Stimulated activated CD4-positive, alpha-beta T cell treated with anti-CD3 and anti-CD28 coated beads, TNF-alpha, amount 100 ng/mL, for 1 hour (primary cell): ENCODE measurements around the gene CDK5RAP2.

ENCODE experiments used
- DNase-seq, 3 donors: peaks; one replicate each; pipeline ENCODE4 v3.0.0-alpha.2; 2020; ENCODE audit warnings: low read depth in 3 of 3, low spot score in 1 of 3

CDK5RAP2 gene

DNA sequence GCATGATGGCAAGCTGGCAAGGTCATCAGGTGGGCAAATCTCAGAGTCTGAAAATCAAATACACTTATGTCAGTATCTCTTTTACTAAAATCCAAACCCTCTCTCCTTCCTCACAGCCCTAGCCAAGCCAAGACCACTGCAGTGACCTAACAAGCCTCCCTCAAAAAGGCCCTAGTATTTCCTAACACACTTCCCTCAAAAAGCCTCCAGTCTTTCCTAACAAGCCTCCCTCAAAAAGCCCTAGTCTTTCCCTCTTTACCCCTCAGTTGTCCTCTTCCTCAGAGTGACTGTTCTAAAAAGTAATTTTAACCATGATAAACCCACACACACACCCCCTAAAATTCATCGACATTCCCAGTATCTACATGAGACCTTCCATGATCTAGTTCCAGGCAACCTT, 140.0 kb downstream of the CDK5RAP2 start:
- DNase-seq = no peak

DNA sequence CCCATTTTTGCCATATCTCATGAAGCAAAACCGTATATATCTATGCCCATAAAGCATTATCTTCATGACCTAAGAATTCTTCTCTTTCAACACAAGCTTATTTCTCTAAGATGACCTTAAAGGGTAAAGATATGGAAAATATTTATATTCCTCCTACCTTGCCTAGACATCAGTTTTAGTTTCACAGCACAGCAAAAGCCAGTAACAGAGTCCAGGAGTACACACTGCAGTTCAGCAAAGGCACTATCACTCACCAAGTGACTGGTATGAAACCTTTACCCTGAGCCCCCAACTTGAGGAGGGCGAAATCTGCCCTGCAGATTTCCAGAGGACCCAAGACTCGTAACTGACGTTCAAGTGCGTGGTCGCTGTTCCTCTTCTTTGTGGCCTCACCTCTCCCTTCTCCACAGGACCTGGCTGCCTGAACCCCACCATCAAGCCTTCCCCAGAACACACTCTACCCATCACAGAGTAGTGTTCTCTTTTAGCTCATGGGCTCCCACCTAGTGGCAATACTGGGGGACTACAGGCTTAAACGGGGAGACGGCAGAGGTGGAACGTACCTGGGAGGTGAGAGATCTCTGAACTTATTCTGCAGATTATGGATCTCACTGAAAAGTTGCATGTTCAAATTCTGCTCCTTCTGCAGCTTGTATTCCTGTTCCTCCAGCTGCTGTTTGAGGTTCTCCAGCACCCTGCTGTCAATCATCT, 141.0 kb downstream of the CDK5RAP2 start:
- DNase-seq = no peak

DNA sequence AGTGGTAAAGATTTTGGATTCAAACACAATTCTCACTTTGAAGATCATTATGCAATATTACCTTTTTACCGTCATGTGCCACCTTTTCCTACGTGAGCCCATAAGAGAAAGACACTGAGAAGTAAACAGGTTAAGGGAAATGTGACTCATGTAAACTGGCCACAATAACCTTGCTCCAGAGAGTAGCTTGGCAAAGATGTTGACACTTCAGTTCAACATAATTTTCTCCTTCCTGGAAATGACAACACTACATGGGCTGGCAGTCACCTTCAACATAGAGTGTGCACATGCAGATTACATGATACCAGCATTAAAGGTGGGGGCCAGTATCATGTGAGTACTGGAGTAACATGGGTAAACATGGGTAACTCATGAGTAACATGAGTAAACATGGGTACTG, 141.9 kb downstream of the CDK5RAP2 start:
- DNase-seq = no peak

DNA sequence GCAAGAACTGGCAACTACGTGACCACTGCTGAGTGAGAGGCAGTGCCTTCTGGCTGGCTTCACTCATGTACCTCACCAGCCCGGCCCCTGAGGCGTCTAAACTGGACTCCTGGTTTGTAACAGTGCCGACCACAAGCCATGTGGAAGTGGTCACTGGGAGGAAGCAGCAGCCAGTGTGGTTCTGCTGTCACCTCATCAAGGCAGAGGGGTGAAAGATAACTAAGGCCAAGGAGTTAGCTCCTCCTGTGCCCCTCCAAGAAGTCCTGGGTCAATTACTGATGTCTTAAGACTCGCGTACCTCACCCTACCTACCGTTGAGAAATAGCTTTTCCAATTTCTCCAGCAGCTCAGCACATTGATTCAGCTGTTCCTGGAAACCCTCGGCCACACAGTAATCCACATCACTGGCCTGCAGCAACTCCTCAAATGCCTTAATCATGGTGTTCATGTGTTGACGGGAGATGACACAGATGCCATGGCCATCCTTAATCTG, 142.9 kb downstream of the CDK5RAP2 start:
- DNase-seq = no peak

DNA sequence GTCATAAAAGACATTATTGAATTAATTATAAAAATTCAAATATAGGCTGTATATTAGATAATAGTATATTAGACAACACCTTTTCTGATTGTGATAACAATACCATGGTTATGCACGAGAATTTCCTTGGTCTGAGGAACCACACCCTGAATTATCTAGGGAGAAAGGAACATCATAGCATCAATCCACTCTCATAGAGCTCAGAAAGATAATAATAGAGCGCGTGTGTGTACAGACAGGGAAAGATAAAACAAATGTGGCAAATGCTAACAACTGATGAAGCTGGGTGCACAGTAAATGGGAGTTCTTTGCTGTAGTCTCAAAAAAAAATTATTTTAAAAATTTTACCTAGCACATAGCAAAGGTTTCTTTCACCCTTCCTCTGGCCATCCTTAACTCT, 143.5 kb downstream of the CDK5RAP2 start:
- no peak for DNase-seq

DNA sequence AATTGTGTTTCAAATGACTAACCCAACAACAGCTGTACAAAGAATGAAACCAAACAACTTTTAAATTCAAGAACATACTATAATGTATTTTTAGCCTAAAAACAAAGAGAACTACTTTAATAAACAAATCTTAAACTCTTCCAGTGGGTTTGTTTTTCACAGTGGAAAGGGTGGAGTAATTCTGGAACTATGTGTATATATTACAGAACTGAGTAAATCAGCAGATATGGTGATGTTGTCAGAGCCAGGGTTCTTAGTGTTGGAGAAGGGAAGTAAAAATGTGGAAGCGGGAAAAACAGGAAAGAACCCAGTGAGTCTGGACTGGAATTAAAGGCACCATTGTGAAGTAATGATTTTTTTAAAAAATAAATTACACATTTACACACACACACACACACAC, 144.9 kb downstream of the CDK5RAP2 start:
- no peak for DNase-seq

DNA sequence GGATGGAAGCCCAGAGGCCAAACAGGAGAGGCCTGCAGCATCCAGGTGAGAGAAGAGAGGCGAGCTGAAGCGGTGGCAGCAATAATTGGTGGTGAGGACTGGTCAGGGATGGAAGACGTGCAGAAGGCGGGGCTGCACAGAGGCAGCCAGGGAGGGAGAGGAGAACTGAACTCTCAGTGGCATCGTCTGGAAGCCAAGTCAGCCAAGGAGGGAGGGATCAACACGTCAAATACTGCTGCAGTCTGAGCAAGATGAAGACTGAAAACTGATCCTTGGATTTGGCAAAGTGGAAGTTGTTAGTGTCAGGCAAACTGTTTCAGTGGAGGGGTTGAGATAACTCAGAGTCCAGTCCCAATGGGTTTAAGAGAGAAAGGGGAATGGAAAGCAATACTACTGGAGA, 145.4 kb downstream of the CDK5RAP2 start:
- no peak for DNase-seq

DNA sequence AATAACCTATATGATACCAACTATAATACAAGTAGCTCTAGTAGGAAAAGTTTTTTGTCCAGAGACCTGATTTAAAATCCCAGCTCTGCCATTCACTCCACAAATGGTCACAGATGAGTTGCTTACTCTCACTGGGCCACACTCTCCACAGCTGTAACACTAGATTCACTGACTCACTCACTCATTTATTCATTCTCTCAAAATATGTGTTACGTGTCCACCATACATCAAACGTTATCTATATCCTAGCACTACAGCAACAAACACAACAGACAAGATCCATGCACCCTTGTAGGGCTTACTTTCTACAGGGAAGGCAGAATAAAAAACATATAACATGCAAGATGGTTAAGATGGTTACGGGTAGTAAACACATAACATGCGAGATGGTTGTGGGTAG, 146.3 kb downstream of the CDK5RAP2 start:
- DNase-seq = no peak

DNA sequence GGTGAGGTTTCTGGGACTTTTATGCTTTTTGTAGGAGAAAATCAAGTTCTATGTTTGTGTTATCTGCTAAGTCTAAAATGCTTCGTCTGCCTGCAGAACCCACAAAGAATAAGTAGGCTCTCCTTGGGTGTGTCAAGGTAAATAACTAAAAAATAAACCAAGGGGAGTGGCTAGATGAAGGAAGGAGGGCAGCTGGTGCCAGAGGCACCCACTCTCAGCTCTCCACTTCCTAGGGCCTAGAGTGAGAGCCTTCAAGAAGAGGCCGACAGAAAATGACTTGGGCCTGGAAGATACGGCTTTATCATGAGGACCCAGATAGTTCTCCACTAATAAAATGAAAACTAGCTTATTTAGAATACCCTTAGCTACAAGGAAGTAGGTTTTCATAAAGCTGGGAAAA, 147.4 kb downstream of the CDK5RAP2 start:
- no peak for DNase-seq

DNA sequence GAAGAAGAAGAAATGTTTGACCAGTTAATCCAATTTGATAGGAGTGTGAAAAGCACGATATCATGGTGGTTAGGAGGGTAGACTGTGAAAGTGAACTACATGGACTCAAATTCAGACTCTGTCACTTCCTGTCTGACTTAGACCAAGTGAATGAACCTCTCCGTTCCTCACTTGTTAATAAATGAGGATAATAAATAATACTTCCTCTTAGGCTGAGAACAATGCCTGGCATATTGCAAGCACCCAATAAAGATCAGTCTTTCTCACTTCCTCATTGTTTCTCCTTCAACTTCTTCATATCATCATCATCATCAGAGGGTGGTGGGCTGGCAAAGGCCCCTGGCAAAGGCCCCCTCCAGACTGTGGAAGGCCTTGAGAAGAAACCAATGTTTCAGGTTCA, 148.7 kb downstream of the CDK5RAP2 start:
- no peak for DNase-seq

DNA sequence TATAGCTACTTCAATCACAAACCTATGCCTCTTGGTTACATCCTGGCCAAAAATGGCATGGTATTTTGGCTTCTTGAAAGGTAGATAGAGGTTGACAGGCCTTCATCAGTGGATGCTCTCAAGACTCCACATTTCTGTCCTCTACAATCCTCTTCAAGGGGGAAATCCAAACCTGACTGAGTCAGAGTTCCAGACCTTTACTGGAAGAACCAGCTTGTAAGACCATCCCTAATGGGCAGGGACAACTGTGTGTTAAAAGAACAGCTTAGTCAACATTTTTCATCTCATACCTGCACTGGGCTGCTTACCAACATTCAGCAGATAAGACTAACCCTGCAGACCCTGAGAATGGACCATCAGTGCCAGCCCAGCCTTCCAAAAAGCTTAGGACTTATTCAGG, 155.7 kb downstream of the CDK5RAP2 start:
- DNase-seq = no peak

DNA sequence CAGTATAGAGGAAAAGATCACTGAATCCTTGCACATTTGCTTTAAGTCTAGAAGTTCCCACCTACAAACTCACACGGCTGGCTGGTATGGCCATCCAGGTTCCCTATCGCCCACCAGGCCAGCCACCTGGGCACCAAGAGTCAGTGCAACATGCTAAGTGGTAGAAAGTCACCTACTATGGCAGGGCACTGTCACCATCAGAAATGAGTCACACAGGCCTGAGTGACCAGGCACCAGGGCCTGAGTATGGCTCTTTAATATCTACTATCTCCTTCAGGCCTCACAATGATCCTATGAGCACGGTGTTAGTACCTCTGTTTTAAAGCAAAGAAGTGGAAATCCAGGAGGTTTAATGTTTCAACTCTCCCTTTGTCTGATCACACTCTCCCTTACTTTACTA, 156.2 kb downstream of the CDK5RAP2 start:
- DNase-seq = no peak

DNA sequence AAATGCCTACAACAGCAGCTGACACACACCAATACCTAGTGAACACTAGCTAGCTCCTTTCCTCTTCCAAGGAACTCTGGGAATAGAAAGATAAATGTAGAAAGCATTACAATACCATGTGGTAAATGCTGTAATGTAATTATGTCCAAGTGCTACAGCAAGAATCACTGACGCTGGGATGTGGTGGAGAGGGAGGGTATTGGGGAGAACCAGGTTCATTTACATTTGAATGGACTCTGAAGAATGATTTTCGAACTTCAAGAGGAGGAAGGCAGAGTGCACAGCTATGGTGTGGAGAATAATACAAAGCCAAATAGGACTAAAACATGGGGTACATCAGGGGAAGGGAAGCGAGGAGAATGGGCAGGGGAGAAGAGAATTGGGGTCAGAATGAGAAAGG, 158.0 kb downstream of the CDK5RAP2 start:
- no peak for DNase-seq

DNA sequence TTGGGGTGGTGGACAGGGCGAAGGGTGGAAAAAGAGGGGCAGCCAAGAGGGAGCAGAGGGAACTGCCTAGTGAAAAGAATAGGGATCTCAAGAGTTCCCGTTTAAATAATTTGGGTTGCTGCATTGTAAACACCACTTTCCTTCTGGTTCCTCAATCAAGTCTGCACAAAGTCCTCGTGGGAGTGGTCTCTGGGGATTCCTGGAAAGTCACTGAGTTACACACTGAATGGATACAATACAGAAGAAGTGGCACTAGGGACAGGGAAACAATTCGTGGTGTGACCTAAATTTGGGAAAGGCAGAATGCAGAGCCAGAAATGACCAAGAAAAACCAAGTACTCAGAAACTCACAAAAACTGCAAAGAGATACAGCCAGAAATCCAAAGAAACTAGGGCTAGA, 161.7 kb downstream of the CDK5RAP2 start:
- no peak for DNase-seq

DNA sequence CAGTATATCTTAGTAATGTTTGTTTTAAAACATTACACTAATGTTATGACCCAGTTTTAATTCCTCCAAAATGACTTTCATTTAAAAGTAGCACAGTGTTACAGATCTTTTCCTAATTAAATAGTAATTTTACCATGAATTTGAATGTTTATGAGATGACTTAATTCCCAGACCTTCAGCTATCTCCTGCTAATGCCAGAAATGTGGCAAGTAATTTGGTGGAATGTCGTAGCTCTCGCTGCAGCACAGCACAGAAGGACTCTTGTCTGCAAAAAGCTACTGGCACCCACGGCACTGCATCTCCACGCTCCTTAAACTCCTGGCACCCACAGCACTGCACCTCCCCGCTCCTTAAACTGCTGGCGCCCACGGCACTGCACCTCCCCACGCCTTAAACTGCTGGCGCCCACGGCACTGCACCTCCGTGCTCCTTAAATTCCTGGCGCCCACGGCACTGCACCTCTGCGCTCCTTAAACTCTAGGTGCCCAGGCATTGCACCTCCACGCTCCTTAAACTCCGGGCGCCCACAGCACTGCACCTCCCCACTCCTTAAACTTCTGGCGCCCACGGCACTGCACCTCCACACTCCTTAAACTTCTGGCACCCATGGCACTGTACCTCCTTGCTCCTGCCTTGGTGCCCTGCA, 163.1 kb downstream of the CDK5RAP2 start:
- DNase-seq = no peak

DNA sequence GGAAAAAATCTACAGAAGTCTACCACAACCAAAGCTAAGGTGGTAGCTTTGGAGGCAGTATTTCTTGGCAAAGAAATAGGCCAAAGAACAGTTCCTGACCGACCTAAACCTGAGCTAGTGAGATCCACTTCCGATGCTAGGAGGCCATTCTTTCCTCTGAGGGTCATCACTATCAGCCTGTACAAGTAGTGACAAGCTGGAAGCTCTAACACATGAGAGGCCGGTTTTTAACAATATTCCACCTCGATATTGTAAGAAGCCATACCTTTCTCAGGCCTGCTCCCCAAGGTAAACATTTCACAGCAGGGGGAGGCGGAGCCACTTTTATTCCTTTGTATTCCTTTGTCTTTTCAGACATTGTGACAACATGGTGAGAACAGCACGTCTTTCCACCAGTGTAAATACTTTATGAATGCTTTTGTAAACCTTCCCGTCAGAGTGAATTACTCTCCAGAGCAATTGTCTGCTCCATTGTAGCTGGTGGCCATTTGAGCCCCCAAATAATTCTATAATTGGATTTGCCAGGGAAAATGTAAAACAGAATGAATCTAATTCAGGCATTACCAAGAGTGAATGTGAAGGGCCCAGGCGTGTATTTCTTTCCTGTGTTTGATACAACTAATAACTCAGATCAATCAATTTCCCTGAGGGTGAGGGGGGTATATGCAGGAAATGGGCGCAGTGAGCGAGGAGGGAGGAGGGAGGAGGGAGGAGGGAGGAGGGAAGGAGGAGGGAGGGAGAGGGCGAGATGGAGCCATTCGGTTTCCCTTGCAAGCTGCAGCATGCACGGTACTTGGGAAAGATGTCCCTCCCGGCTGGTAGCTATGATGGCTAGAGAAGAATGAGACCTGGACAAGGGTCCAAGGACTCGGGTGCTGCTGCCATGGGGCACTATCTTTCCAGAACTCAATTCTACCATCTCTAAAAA, 166.6 kb downstream of the CDK5RAP2 start:
- DNase-seq = no peak

DNA sequence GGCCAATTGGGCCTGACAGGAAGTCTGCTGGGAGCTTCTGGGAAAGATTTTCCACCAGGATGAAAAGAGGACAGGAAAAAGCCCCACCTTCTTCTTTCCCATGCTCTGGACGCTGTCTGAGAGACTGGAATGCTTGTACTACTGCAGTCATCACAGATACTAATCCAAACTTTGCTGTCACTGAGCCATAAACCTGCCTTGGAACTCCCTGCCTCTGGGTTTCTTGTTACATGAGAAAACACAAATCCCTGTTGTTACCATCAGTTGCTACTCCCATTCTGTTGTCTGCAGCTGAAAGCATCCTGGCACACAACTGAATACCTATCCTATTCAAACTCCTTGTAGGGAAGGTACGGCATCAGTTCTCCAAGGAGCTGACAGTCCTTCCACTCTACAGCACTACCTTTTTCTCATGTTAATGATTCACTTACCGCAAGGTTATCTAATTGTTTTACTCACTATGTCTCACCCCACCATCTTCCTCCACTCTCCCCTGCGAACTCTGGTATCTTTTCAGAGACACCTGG, 167.5 kb downstream of the CDK5RAP2 start:
- DNase-seq = no peak

DNA sequence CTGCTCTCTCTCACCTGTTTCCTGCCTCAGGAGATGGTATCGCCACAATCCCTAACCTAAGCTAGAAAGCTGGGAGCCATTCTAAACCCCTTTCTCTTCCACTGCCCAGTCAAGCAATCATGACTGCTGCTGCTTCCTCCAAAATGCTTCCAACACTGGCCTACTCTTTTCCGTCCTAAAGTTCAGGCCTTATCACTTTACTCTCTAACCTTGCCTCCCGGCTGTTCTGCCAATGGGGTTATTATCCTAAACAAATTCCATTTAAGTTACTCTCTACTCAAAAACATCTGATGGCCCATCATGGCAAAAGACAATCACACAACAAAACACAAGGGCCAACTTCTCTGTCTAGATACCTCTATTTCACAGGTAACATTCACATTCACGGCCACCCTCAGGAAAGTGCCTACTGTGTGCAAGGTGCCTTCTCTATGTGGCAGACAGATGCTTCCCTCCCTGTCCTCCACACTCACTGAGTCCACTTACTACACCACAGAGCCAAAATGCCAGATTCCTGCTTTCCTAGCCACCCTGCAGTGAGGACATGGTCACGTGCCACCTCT, 168.0 kb downstream of the CDK5RAP2 start:
- no peak for DNase-seq

DNA sequence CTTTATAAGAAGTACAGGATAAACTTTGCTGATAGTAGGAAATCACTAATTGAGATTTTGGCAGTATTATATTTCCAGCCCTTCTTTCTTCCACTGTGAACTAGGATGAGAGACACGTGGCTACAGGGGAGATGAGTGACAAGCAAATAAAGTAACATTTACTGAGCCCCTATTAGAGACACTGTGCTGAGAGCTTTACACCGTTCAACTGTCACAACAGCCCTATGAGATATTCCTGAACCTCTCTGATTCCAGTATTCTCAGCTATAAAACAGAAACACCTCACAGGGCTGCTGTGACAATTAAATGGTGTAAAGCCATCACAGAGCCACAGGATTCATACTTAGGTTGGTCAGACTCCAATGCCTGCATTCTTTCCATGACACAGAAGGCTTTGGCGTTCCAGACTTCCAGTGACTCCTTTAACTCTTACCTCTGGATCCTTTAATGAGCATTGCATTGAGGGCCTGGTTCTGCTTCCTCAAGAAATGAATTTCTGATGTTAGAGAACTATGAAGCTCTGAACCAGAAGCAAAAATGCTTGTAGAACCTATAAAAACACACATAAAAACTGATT, 169.0 kb downstream of the CDK5RAP2 start:
- DNase-seq = no peak

DNA sequence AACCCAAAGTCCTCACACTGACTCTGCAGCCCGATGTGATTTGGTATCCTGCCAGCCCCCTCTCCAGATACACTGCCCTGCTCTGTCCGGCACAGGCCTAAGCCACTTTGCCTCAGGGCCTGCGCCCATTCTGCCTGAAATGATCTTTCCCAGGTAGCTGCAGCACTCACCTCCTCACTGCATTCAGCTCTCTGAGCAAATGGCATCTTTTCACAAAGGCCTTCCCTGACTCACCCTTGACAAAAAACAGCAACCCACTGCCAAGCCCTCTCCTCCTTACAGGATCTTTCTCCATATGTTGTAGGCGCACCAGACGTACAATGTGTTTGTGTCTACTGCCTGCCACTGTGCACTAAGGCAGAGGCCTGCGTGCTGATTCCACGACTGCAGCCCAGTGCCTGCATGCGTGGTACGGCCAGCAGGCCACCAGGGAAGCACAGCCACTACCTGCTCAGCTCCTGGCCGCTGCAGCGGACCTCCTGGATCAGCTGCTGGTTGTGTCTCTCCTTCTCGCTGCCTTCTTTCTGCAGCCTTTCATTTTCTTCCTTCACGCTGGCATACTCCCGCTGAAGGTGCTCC, 171.2 kb downstream of the CDK5RAP2 start:
- no peak for DNase-seq

DNA sequence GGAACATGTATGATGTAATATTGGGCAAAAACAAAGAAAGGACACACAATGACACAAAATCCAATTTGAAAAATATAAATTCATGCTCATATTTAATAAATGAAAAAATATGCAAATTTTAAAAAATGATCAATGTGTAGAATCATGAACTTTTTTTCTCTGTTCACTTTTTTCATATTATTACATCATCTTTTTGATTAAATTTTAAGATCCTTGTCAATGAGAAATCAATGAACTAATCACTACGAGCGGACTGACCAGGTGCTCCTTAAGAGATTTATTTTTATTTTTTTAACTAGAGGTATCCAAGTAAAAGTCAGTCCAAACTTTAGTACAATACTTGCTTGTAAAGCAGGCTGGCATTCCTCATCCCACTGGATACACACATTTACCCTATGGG, 174.1 kb downstream of the CDK5RAP2 start:
- DNase-seq = no peak
